Adipocyte (in vitro differentiated cells): ENCODE data around the gene RAB26.
A peak's percentile ranks its signal among the peaks of the same experiment; 100 is the strongest.

ENCODE experiments used
- DNase-seq: peaks from one replicate; pipeline ENCODE4 v3.0.0-alpha.2; 2015; ENCODE audit warnings: low read depth
- H3K27me3 ChIP-seq: replicated peaks from 2 replicates; pipeline ENCODE4 v1.7.0; 2013; ENCODE audit warnings: mild to moderate bottlenecking, low read length, moderate library complexity; ENCODE audit not compliant: control insufficient read depth, insufficient read depth
- H3K36me3 ChIP-seq: 2 replicates; pipeline ENCODE4 v1.7.0; 2013; ENCODE audit warnings: low read length, mild to moderate bottlenecking, moderate library complexity; ENCODE audit not compliant: control insufficient read depth, insufficient read depth, severe bottlenecking
- H3K4me1 ChIP-seq: 2 replicates; pipeline ENCODE4 v1.7.0; 2013; ENCODE audit warnings: mild to moderate bottlenecking, low read length, moderate library complexity; ENCODE audit not compliant: control insufficient read depth, insufficient read depth
- H3K4me3 ChIP-seq: 2 replicates; pipeline ENCODE4 v1.7.0; 2013; ENCODE audit warnings: mild to moderate bottlenecking, low read length, moderate library complexity
- H3K9ac ChIP-seq: 2 replicates; pipeline ENCODE4 v1.7.0; 2013; ENCODE audit warnings: mild to moderate bottlenecking, low read length, moderate library complexity
- H3K9me3 ChIP-seq: 2 replicates; pipeline ENCODE4 v1.7.0; 2013; ENCODE audit warnings: mild to moderate bottlenecking, low read length, moderate library complexity; ENCODE audit not compliant: control insufficient read depth

RAB26 gene

GRCh38 chr16:2155977-2156848, 7.8 kb downstream of the RAB26 start:
- DNase-seq, result peak; percentile 70
- Histone ChIP-seq H3K9me3 (no peaks in the 10 kb centered on the region), H3K36me3 (peaks cover 12% of the 10 kb centered on the region), H3K4me1 (peaks cover 69% of the 10 kb centered on the region), H3K4me3 (peak overlapping the region; percentile 95), H3K27me3 (no peaks in the 10 kb centered on the region), H3K9ac (peak overlapping the region; percentile 97)

GRCh38 chr16:2156849-2157224, 8.4 kb downstream of the RAB26 start:
- Histone ChIP-seq H3K9me3 (no peaks in the 10 kb centered on the region), H3K4me3 (peak overlapping the region; percentile 95), H3K9ac (peak overlapping the region; percentile 97), H3K4me1 (peaks cover 69% of the 10 kb centered on the region), H3K27me3 (no peaks in the 10 kb centered on the region), H3K36me3 (peaks cover 5% of the 10 kb centered on the region)
- DNase-seq, result no peak

- H3K36me3 ChIP-seq, result peaks cover 4% of the 10 kb centered on the region
- peak overlapping the region; percentile 95 for H3K4me3 ChIP-seq
- no peaks in the 10 kb centered on the region for H3K27me3 ChIP-seq
- no peaks in the 10 kb centered on the region for H3K9me3 ChIP-seq
- peak overlapping the region; percentile 97 for H3K9ac ChIP-seq
- H3K4me1 ChIP-seq, result peaks cover 63% of the 10 kb centered on the region
- no peak for DNase-seq
These were observed 9.2 kb downstream of the RAB26 start for GRCh38 chr16:2157480-2158261.

- Histone ChIP-seq H3K4me3 (peak overlapping the region; percentile 95), H3K9me3 (no peaks in the 10 kb centered on the region), H3K36me3 (peaks cover 4% of the 10 kb centered on the region), H3K4me1 (peaks cover 57% of the 10 kb centered on the region), H3K27me3 (no peaks in the 10 kb centered on the region), H3K9ac (peak overlapping the region; percentile 97)
- DNase-seq, result no peak
These were observed 9.8 kb downstream of the RAB26 start for GRCh38 chr16:2158262-2158638.

GRCh38 chr16:2159175-2159838, 10.9 kb downstream of the RAB26 start:
- H3K4me3 ChIP-seq, result peak overlapping the region; percentile 46
- no peak for DNase-seq
- peak overlapping the region; percentile 97 for H3K9ac ChIP-seq
- H3K4me1 ChIP-seq, result peaks cover 50% of the 10 kb centered on the region
- no peaks in the 10 kb centered on the region for H3K27me3 ChIP-seq
- no peaks in the 10 kb centered on the region for H3K9me3 ChIP-seq
- H3K36me3 ChIP-seq, result no peaks in the 10 kb centered on the region

GRCh38 chr16:2160915-2161551, 12.6 kb downstream of the RAB26 start:
- Histone ChIP-seq H3K27me3 (no peaks in the 10 kb centered on the region), H3K9me3 (no peaks in the 10 kb centered on the region), H3K9ac (peak overlapping the region; percentile 67), H3K4me3 (peak overlapping the region; percentile 37), H3K4me1 (peaks cover 50% of the 10 kb centered on the region), H3K36me3 (peaks cover 4% of the 10 kb centered on the region)
- peak; percentile 36 for DNase-seq

GRCh38 chr16:2161911-2162310, 13.5 kb downstream of the RAB26 start:
- H3K4me3 ChIP-seq, result no peak overlapping the region

GRCh38 chr16:2162676-2163118, 14.3 kb downstream of the RAB26 start:
- Histone ChIP-seq H3K4me3 (no peak overlapping the region), H3K9ac (no peak overlapping the region), H3K36me3 (peaks cover 21% of the 10 kb centered on the region), H3K4me1 (peaks cover 39% of the 10 kb centered on the region), H3K27me3 (no peaks in the 10 kb centered on the region), H3K9me3 (no peaks in the 10 kb centered on the region)
- DNase-seq, result no peak

More at GRCh38 chr16:2161911-2162310, 13.5 kb downstream of the RAB26 start:
- Histone ChIP-seq H3K9me3 (no peaks in the 10 kb centered on the region), H3K9ac (peak overlapping the region; percentile 64), H3K4me1 (peaks cover 47% of the 10 kb centered on the region), H3K36me3 (peaks cover 13% of the 10 kb centered on the region), H3K27me3 (no peaks in the 10 kb centered on the region)
- no peak for DNase-seq

- Histone ChIP-seq H3K9me3 (no peaks in the 10 kb centered on the region), H3K9ac (no peak overlapping the region), H3K4me1 (peaks cover 33% of the 10 kb centered on the region), H3K27me3 (no peaks in the 10 kb centered on the region), H3K4me3 (no peak overlapping the region), H3K36me3 (peaks cover 27% of the 10 kb centered on the region)
- no peak for DNase-seq
These were observed 14.9 kb downstream of the RAB26 start for GRCh38 chr16:2163211-2163881.

GRCh38 chr16:2165861-2166260, 17.4 kb downstream of the RAB26 start:
- Histone ChIP-seq H3K9me3 (no peaks in the 10 kb centered on the region), H3K4me1 (peaks cover 10% of the 10 kb centered on the region), H3K36me3 (peaks cover 33% of the 10 kb centered on the region), H3K4me3 (no peak overlapping the region), H3K27me3 (no peaks in the 10 kb centered on the region), H3K9ac (no peak overlapping the region)
- no peak for DNase-seq
